OCI-LY7 (cell line): ENCODE measurements around the gene PLXNB2. TPM values are rescaled to one million over a fixed set of nuclear protein-coding genes. Genes with fewer than 3 reads are reported as not detected.

ENCODE experiments used
- BruUV-seq: library from RNA; stranded (reverse); fragments of 400-500 nt; replicated peaks from 2 replicates; lab custom pipeline; 2021; lab: Mats Ljungman, UMichigan
- CTCF ChIA-PET: fragments of 300-600 bp; sonication (Branson Sonifier 250); formaldehyde crosslinking; loops from one replicate; lab custom pipeline; 2022; ENCODE audit warnings: antibody characterized with exemption; ENCODE audit not compliant: unreplicated experiment; lab: Charles Lee
- POLR2A ChIA-PET: fragments of 300-600 bp; sonication (Branson Sonifier 250); formaldehyde crosslinking; loops from one replicate; lab custom pipeline; 2022; ENCODE audit warnings: antibody characterized with exemption; lab: Charles Lee
- DNase-seq: peaks from one replicate; pipeline ENCODE4 v3.0.0-alpha.2; 2015; ENCODE audit warnings: low spot score
- H2AFZ ChIP-seq: fragments of 200-600 bp; sonication (generic), shearing (Covaris generic); 2 replicates; pipeline ENCODE4 v1.6.1; 2014; ENCODE audit warnings: mild to moderate bottlenecking, antibody characterized with exemption, low read length, moderate library complexity
- H3K27ac ChIP-seq: fragments of 200-600 bp; sonication (generic); 2 replicates; pipeline ENCODE4 v1.5.1; 2014; ENCODE audit warnings: mixed run types, low read depth, mild to moderate bottlenecking, moderate library complexity, low read length, inconsistent platforms; ENCODE audit not compliant: poor library complexity, severe bottlenecking
- H3K36me3 ChIP-seq: fragments of 200-600 bp; sonication (generic); 2 replicates; pipeline ENCODE4 v1.6.1; 2014; ENCODE audit warnings: mild to moderate bottlenecking, antibody characterized with exemption, low read length, moderate library complexity, mixed read lengths; ENCODE audit not compliant: insufficient read depth
- H3K4me1 ChIP-seq: fragments of 200-600 bp; sonication (generic); 2 replicates; pipeline ENCODE4 v1.5.1; 2014; ENCODE audit warnings: mild to moderate bottlenecking, low read length; ENCODE audit not compliant: insufficient read depth, poor library complexity, severe bottlenecking
- H3K4me2 ChIP-seq: fragments of 200-600 bp; sonication (generic); 2 replicates; pipeline ENCODE4 v1.6.1; 2014; ENCODE audit warnings: mild to moderate bottlenecking, low read length
- H3K4me3 ChIP-seq: fragments of 200-600 bp; sonication (generic); 2 replicates; pipeline ENCODE4 v1.5.1; 2014; ENCODE audit warnings: mild to moderate bottlenecking, low read depth, low read length; ENCODE audit not compliant: poor library complexity, severe bottlenecking
- H3K79me2 ChIP-seq: fragments of 200-600 bp; sonication (generic); 2 replicates; pipeline ENCODE4 v1.6.1; 2016; ENCODE audit warnings: low read depth, mild to moderate bottlenecking, low read length, moderate library complexity, mixed read lengths; ENCODE audit not compliant: insufficient read depth
- H3K9me2 ChIP-seq: fragments of 200-600 bp; sonication (generic); 2 replicates; pipeline ENCODE4 v1.6.1; 2016; ENCODE audit warnings: mild to moderate bottlenecking, low read length, mixed read lengths; ENCODE audit not compliant: insufficient read depth
- H3K9me3 ChIP-seq: fragments of 200-600 bp; sonication (generic); 2 replicates; pipeline ENCODE4 v1.6.1; 2014; ENCODE audit warnings: mild to moderate bottlenecking, mixed run types, low read length, mixed read lengths
- H4K20me1 ChIP-seq: fragments of 200-600 bp; sonication (generic); 2 replicates; pipeline ENCODE4 v1.6.1; 2014; ENCODE audit warnings: mild to moderate bottlenecking, antibody characterized with exemption, low read length, moderate library complexity, mixed read lengths; ENCODE audit not compliant: insufficient read depth
- EZH2phosphoT487 ChIP-seq: fragments of 200-600 bp; sonication (generic); IDR thresholded peaks from 2 replicates; pipeline ENCODE4 v1.6.1; 2018; ENCODE audit warnings: low read depth, borderline replicate concordance, mild to moderate bottlenecking, mixed run types, antibody characterized with exemption, low read length, moderate library complexity, mixed read lengths
- intact Hi-C: fragments of 100-400 bp; cut with micrococcal nuclease; formaldehyde crosslinking; loops from one replicate; pipeline ENCODE4 v1.10.0; 2022; ENCODE audit not compliant: unreplicated experiment
- total RNA-seq, 2 experiments: library from RNA; depleted of rRNA in 1 of 2; stranded (reverse); fragments of >200 nt in 1 of 2; shearing (Covaris generic) in 1 of 2; gene quantifications; 2 replicates each; pipeline ENCODE4 v1.2.3, GENCODE V29; 2014 to 2022
- TF ChIP-seq, protein P1 (sequence below): fragments of 200-600 bp; sonication (generic); conservative IDR thresholded peaks from 2 replicates; pipeline ENCODE4 v1.5.1; 2014; ENCODE audit warnings: mild to moderate bottlenecking, antibody characterized with exemption, low read length, moderate library complexity, mixed read lengths

Gene PLXNB2
- total RNA-seq, 2 experiments from 2014 or later: 10.7 to 39.2 TPM

DNA sequence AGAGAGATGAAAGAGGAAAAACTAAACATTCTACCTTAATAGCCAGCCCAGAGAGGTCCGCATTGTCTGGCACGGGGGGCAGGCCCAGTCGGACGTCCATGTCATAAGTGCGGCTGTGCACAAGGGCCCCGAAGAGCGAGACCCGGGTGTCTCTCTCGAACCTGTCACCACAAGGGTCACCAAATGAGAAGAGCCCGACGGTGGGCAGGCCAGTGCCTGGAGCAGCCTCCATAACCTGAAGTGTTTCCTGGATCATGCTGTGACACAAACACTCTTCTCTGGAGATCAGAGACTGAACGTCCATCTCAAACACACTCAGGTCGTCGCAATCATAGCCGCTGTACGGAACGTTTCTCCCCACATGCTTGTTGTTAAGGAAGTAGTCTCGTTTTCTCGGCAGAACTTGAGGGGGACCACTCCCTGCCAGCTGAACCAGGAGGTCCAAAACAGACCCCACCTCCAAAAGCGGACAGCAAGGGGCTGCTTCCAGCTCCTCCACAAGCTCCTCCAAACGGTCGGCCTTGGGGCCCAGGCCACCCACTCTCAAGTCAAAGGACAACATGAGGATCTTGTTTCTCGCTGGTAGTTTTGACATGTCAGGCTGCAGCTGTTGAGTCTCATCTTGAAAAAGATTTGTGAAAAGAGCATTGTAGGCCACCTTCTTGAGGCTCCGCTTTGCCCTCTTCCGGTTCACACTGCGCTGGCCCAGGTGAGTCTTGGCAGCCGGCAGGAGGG, 63.6 kb downstream of the PLXNB2 start:
- H3K4me1 ChIP-seq: peaks cover 37% of the 10 kb centered on the region
- no peak for DNase-seq
- H3K27ac ChIP-seq: peak overlapping the region; percentile 62
- BruUV-seq: TSS peak; percentile 68
- H3K36me3 ChIP-seq: peaks cover 40% of the 10 kb centered on the region
- no peaks in the 10 kb centered on the region for H4K20me1 ChIP-seq
- peak overlapping the region; percentile 81 for H3K4me3 ChIP-seq
- CTCF ChIA-PET: no interaction called here
- no peaks in the 10 kb centered on the region for H3K9me2 ChIP-seq
- H3K4me2 ChIP-seq: peak overlapping the region; percentile 95
- TF ChIP-seq EZH2phosphoT487: no peak
- TF ChIP-seq, protein P1, sequence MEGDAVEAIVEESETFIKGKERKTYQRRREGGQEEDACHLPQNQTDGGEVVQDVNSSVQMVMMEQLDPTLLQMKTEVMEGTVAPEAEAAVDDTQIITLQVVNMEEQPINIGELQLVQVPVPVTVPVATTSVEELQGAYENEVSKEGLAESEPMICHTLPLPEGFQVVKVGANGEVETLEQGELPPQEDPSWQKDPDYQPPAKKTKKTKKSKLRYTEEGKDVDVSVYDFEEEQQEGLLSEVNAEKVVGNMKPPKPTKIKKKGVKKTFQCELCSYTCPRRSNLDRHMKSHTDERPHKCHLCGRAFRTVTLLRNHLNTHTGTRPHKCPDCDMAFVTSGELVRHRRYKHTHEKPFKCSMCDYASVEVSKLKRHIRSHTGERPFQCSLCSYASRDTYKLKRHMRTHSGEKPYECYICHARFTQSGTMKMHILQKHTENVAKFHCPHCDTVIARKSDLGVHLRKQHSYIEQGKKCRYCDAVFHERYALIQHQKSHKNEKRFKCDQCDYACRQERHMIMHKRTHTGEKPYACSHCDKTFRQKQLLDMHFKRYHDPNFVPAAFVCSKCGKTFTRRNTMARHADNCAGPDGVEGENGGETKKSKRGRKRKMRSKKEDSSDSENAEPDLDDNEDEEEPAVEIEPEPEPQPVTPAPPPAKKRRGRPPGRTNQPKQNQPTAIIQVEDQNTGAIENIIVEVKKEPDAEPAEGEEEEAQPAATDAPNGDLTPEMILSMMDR: no peak
- POLR2A ChIA-PET: interaction anchor here (0.7 kb wide), 1 partner anchor 91 kb away, joined by 3 read pairs; no protein-coding TSS in a partner anchor
- H3K9me3 ChIP-seq: no peaks in the 10 kb centered on the region
- no peak overlapping the region for H2AFZ ChIP-seq
- H3K79me2 ChIP-seq: peaks cover 63% of the 10 kb centered on the region
- intact Hi-C loops: loop anchor here (5.0 to 10.0 kb wide), 3 partner anchors 231 to 283 kb away; partner anchors contain the start of genes LMF2, NCAPH2, SBF1 and SCO2

DNA sequence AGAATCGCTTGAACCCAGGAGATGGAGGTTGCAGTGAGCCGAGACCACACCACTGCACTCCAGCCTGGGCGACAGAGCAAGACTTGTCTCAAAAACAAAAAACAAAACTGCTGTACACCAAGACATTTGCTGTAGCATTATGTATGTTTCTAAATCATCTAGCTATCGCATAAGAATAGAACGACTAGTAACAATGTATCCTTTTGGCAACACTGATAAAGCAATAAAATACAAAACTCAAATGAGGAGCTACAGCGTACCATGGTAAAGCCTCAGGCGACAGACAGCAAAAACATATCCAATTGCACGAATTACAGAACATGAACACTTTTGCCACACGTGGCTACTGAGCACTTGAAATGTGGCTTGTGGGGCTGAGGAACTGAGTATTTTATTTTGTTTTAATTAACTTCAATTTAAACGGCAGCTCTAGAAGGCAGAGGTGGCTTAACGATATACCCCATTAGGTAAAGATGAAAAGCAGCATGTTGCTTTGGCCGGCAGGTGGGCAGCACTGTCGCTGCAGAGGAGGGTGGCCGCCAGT, 65.0 kb downstream of the PLXNB2 start:
- no TSS peak for BruUV-seq
- no peaks in the 10 kb centered on the region for H4K20me1 ChIP-seq
- peaks cover 25% of the 10 kb centered on the region for H3K4me1 ChIP-seq

More for the DNA sequence above, 65.0 kb downstream of the PLXNB2 start:
- intact Hi-C loops: loop anchor here (5.0 to 10.0 kb wide), 3 partner anchors 232 to 285 kb away; partner anchors contain the start of genes LMF2, NCAPH2, SBF1 and SCO2
- Histone ChIP-seq H3K27ac (peak overlapping the region; percentile 37), H3K9me3 (no peaks in the 10 kb centered on the region), H3K9me2 (no peaks in the 10 kb centered on the region), H2AFZ (no peak overlapping the region), H3K4me3 (peak overlapping the region; percentile 81), H3K36me3 (peaks cover 43% of the 10 kb centered on the region), H3K79me2 (peaks cover 63% of the 10 kb centered on the region), H3K4me2 (peak overlapping the region; percentile 95)
- ChIA-PET POLR2A (interaction anchor here (0.8 kb wide), 1 partner anchor 283 kb away, joined by 3 read pairs; no protein-coding TSS in a partner anchor), CTCF (no interaction called here)
- TF ChIP-seq, protein P1: no peak
- no peak for TF ChIP-seq EZH2phosphoT487
- no peak for DNase-seq
